Tracheal epithelial cell (primary cell): ENCODE data around the gene GNAT2. TPM values are rescaled to one million over a fixed set of nuclear protein-coding genes. Genes with fewer than 3 reads are reported as not detected.

Experiments
- total RNA-seq: library from RNA; depleted of rRNA; stranded (reverse); fragments of >200 nt; gene quantifications from 2 replicates; pipeline ENCODE4 v1.2.1, GENCODE V29; 2014

GNAT2 gene
- total RNA-seq: 0.64 TPM in 1 of 2 replicates, not detected in the other

DNA sequence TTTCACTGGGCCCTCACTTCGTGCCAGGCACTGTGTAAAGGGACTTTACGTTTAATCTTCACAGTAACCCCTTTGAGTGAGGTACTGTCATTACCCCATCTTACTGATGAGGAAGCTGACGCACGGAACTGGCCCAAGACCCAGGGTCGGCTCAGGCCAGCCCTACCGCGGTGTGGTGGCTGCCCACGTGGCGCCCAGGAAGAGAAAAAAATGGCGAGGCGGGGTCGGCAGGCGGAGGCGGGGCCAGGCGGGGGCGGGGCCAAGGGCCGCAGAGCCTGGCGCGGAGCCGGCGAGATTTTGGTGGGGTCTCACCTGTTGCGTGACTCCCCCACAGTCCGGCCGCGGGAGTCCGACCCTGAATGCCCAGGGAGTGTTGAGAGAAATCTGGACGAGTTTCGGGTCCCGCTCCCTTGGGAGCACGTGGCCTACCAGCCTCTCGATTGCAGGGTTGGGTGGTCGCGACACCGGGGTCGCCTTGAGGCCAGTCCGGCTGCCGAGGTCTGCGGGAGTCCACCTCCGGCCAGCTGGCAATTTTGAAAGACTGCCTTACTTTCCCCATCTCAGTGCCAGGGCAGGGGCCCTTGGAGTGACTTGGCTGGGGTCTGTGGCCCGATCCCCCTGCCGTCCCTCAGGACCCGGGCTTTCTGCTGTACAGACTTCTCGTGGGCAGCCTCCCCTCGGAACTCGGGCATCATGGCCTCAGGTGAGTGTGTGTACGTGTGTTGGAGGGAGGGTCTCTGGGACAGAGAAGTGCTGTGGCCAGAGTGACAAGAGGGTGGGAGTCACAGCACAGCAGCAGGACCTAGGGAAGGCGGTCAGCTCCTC is at the start of gene GNAT2, which contains the start of gene AMPD2:
Gene GNAT2, minus strand, starts transcription at position 41 of the 825 bp plus-strand sequence. CDS start 6,746 bp downstream, outside the sequence.
Gene AMPD2, plus strand, starts transcription at position 262 of the 825 bp plus-strand sequence. CDS start 1,339 bp downstream, outside the sequence.

DNA sequence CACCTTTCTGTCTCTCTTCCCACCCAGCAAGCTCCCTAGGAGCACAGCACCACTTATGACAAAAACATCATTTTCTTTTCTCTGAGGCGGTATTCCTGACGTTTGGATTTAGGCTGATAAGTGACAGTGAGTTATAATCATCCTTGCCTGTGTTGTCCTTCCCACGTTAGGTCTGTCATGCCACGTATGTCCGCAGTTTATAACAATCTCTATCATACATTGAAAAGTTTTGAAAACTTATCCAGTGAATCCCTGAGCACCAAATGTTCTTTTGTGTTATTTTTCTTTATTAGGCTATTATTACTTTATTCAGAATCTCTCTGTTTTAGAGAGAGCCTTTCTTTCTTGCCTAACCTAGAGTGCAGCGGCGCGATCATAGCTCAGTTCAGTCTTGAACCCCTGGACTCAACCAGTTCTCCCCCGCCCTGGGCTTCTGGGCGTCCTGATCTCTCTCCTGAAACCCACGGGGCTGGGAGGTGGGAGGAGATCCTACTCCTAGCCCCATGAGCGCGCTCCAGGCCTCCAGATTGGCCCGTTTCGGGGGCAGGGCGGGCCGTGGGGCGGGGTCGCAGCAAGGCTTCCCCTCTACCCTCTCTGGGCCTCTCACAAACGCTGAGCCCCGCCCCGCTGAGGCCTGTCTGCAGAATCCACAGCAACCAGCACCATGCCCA is 48.2 kb upstream of the GNAT2 start, which contains the start of gene GSTM2:
Gene GSTM2, plus strand, starts transcription at position 606 of the 671 bp plus-strand sequence. Its CDS starts 59 bp downstream, at position 665.

DNA sequence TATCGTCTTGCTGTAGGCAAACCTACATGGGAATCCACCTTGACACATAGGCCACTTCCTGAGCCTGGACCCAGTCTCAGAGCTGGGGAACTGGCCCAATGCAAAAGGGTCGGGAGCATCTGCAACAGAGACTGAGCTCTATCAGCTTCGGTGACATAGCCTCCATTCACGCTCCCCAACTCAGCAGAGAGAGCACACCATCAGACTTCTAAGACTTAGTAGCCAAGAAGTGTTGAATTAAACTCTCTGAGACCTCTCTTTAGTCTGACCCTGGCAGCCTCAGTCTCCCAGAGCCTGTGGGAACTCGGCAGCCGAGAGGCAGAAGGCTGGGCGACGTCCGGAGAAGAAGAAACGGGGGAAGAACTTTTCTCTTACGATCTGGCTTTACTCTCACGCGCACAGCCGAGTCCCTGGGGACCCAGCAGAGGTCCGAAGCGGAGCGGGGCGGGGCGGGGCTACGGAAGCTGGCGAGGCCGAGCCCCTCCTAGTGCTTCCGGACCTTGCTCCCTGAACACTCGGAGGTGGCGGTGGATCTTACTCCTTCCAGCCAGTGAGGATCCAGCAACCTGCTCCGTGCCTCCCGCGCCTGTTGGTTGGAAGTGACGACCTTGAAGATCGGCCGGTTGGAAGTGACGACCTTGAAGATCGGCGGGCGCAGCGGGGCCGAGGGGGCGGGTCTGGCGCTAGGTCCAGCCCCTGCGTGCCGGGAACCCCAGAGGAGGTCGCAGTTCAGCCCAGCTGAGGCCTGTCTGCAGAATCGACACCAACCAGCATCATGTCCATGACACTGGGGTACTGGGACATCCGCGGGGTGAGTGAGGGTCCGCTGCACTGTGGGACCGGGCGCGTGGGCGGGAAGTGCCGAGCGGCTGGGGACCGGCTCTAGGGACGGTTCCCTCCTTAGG is 36.5 kb upstream of the GNAT2 start, which contains the start of gene GSTM4:
Gene GSTM4, plus strand, starts transcription at position 485 of the 905 bp plus-strand sequence. Its CDS starts 291 bp downstream, at position 776.

Other genes with a start within 250 kb of the GNAT2 start
- gene SORT1, start 221.7 kb downstream of the GNAT2 start, total RNA-seq: 14.9 and 16.4 TPM in 2 replicates
- 37.5 and 49.4 TPM in 2 replicates for gene PSMA5, start 193.2 kb downstream of the GNAT2 start, total RNA-seq
- not detected in 2 replicates for gene SYPL2, start 153.1 kb downstream of the GNAT2 start, total RNA-seq
- 0.96 and 1.1 TPM in 2 replicates for gene ATXN7L2, start 135.7 kb downstream of the GNAT2 start, total RNA-seq
- gene CYB561D1, start 125.5 kb downstream of the GNAT2 start, total RNA-seq: 4.5 and 4.8 TPM in 2 replicates
- gene AMIGO1, start 109.9 kb downstream of the GNAT2 start, total RNA-seq: 0.48 and 0.64 TPM in 2 replicates
- gene GPR61, start 79.7 kb downstream of the GNAT2 start, total RNA-seq: not detected in 2 replicates
- 13.4 and 20.2 TPM in 2 replicates for gene GNAI3, start 71.0 kb downstream of the GNAT2 start, total RNA-seq
- gene AMPD2, start 221 bp upstream of the GNAT2 start, total RNA-seq: 31.6 and 31.8 TPM in 2 replicates
- 2.3 and 6.3 TPM in 2 replicates for gene GSTM4, start 36.5 kb upstream of the GNAT2 start, total RNA-seq
- gene GSTM2, start 48.4 kb upstream of the GNAT2 start, total RNA-seq: 1.9 and 3.6 TPM in 2 replicates
- gene GSTM1, start 68.2 kb upstream of the GNAT2 start, total RNA-seq: 0.96 and 5.1 TPM in 2 replicates
- gene GSTM5, start 92.6 kb upstream of the GNAT2 start, total RNA-seq: not detected in 2 replicates
- gene GSTM3, start 121.4 kb upstream of the GNAT2 start, total RNA-seq: 8.5 and 24.1 TPM in 2 replicates
- not detected in 2 replicates for gene EPS8L3, start 144.3 kb upstream of the GNAT2 start, total RNA-seq